Activated T-helper 1 cell treated with anti-CD3 and anti-CD28 coated beads, Interleukin-12 subunit alpha, Interleukin-12 subunit beta, Interleukin-2, Interleukin-4 antibody, amounts not matched to agents 30 ng/mL and 10 ng/mL and 1 ng/mL, durations not matched to agents 14 hours and 24 hours and 36 hours (primary cell): Measurements from ENCODE around the gene SCAANT1. TPM values are rescaled to one million over a fixed set of nuclear protein-coding genes. Genes with fewer than 3 reads are reported as not detected.
A peak's percentile ranks its signal among the peaks of the same experiment; 100 is the strongest.

Experiments
- DNase-seq: peaks from one replicate; pipeline ENCODE4 v3.0.0; 2021; ENCODE audit warnings: low spot score
- H3K27ac Mint-ChIP-seq: one replicate; pipeline ENCODE4 v1.8.0; 2021; ENCODE audit warnings: mild to moderate bottlenecking, mixed read lengths
- H3K27me3 Mint-ChIP-seq: one replicate; pipeline ENCODE4 v1.8.0; 2022; ENCODE audit warnings: mild to moderate bottlenecking, moderate library complexity, mixed read lengths; ENCODE audit not compliant: insufficient read depth
- H3K36me3 Mint-ChIP-seq: one replicate; pipeline ENCODE4 v1.8.0; 2021; ENCODE audit warnings: low read depth, mixed read lengths
- H3K4me1 Mint-ChIP-seq: one replicate; pipeline ENCODE4 v1.8.0; 2021; ENCODE audit warnings: low read depth, mixed read lengths
- H3K4me3 Mint-ChIP-seq: one replicate; pipeline ENCODE4 v1.8.0; 2021; ENCODE audit warnings: mild to moderate bottlenecking, moderate library complexity, mixed read lengths
- H3K9me3 Mint-ChIP-seq: one replicate; pipeline ENCODE4 v1.8.0; 2021; ENCODE audit warnings: mixed read lengths
- intact Hi-C: fragments of 100-400 bp; cut with micrococcal nuclease; formaldehyde crosslinking; loops from one replicate; pipeline ENCODE4 v1.15.1; 2024
- total RNA-seq: library from RNA; stranded (reverse); gene quantifications from 2 replicates; pipeline ENCODE4 v1.2.3, GENCODE V29; 2022

The SCAANT1 gene
- total RNA-seq = not detected in 2 replicates

DNA sequence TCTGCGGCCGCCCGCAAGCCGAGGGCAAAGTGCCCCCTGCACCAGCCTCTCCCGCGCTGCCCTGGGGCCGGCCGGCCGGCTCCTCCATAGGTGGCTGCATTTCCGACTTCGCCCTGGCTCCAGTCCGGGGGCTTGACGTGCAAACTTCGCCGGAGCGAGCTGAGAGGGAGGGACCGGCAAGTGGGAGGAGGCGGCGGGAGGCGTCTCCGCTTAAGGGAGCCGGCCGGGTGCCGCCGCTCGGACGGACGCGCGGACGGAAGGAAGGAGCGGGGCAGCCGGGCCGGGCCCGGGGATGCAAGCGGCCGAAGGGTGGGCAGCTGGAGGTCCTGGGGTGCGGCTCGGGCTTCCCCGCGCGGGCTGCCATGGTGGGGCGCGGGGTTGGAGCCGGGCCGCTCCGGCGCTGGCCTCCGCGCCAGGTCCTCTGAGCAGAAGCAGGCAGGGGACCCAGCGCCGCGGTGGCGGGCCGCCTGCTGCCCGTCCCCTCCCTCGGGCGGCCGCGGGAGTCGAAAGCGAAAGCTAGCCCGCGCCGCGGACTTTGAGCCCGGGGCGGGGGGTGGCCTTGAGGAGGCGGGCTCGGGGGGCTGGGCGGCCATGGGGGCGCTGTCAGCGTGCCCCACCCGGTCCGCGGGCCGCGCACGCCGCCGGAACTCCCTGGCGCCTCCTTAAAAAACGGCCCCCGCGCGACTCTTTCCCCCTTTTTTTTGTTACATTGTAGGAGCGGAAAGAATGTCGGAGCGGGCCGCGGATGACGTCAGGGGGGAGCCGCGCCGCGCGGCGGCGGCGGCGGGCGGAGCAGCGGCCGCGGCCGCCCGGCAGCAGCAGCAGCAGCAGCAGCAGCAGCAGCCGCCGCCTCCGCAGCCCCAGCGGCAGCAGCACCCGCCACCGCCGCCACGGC, at the start of gene SCAANT1:
TSS of gene SCAANT1 (minus strand) at position 511 of the 895 bp plus-strand sequence.
- no peaks in the 10 kb centered on the region for H3K9me3 Mint-ChIP-seq
- H3K4me3 Mint-ChIP-seq = peak within 1 kb of the TSS; percentile 92
- H3K4me1 Mint-ChIP-seq = peaks cover 52% of the 10 kb centered on the region
- H3K27me3 Mint-ChIP-seq = peaks cover 2% of the 10 kb centered on the region
- peak within 1 kb of the TSS; percentile 96 for H3K27ac Mint-ChIP-seq
- DNase-seq = peak; percentile 79
- peaks cover 21% of the 10 kb centered on the region for H3K36me3 Mint-ChIP-seq
- intact Hi-C loops = loop anchor here (1.0 to 2.0 kb wide), 5 partner anchors 23 to 111 kb away; partner anchors contain the start of gene PSMD6

DNA sequence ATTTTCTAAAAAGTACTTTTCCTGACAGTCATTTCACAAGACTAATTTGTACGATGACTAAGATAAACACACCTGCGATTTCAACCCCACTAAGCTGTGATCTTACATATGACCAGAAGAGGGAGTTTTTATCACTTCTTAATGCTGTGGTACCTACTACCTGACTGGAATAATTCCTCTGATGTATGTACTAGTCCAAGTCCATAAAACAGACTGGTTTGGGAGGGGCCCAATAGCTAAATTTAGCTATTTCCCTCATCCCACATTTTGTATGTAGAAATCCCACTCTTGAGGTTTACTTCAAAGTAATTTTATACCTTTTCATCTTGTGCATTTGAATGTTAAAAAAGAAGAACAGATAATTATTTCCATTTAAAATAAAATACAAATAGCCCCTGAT, 49.7 kb upstream of the SCAANT1 start:
- H3K27me3 Mint-ChIP-seq = no peaks in the 10 kb centered on the region
- intact Hi-C loops = loop anchor here (1.0 to 5.0 kb wide), 4 partner anchors 8 to 520 kb away; partner anchors contain the start of gene PSMD6
- H3K4me1 Mint-ChIP-seq = peaks cover 51% of the 10 kb centered on the region
- H3K9me3 Mint-ChIP-seq = no peaks in the 10 kb centered on the region
- DNase-seq = no peak
- no peak overlapping the region for H3K27ac Mint-ChIP-seq
- H3K4me3 Mint-ChIP-seq = no peak overlapping the region
- peaks cover 8% of the 10 kb centered on the region for H3K36me3 Mint-ChIP-seq

DNA sequence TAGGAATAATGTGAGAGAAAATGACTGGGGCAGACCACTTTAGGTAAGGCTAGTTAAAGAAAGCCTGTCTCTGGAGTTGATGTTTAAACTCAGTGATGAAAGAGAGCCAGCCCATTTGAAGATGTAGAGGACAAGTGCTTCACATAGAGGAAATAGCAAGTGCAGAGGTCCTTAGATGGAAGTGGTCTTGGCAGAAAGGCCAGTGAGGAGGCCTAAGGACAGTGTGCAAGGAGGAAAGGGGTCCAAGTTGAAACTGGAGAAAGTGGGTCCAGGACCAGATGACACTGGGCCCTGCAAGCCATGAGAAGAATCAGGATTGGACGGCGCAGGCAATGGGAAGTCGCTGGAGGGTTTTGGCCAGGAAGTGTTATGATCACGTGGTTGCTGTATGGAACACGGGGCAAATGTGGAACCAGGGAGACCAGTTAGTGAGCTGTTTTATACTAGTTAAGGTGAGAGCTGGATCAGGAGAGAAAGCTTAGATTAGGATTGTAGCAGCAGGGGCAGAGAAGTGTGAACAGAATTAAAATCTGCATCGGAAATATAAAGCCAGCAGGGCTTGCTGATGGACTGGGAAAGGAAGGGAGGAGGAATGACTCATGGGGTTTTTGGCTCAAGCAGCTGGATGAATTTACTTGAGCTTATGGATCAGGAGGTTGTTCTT, 48.0 kb upstream of the SCAANT1 start:
- Mint-ChIP-seq H3K4me3 (no peak overlapping the region), H3K36me3 (peaks cover 10% of the 10 kb centered on the region), H3K27me3 (no peaks in the 10 kb centered on the region), H3K4me1 (peaks cover 39% of the 10 kb centered on the region), H3K27ac (peak overlapping the region; percentile 9), H3K9me3 (no peaks in the 10 kb centered on the region)
- DNase-seq = no peak
- intact Hi-C loops = loop anchor here (1.0 to 5.0 kb wide), 2 partner anchors 9 to 522 kb away; no protein-coding TSS in a partner anchor

DNA sequence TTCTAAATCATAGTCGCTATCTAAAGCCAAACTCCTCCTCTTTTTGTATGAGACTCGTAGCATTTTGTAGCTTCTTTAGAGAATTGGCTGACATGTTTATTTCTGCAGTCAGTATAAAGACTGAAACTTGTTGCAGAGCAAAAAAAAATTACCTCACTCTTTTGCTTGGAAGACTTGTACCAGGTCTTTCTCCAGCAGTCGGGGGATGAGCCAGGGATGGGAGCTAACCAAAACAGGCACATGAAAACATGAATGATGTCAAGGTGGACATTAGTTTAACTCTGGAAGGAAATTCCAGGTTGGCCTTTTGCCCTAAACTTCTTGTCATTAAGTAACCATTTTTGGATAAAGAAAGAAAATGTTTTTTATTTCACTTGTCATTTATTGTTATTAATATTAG, 47.0 kb upstream of the SCAANT1 start:
- intact Hi-C loops = no loop called here
- no peak for DNase-seq
- Mint-ChIP-seq H3K9me3 (no peaks in the 10 kb centered on the region), H3K27ac (no peak overlapping the region), H3K27me3 (no peaks in the 10 kb centered on the region), H3K4me1 (peaks cover 37% of the 10 kb centered on the region), H3K4me3 (no peak overlapping the region), H3K36me3 (peaks cover 16% of the 10 kb centered on the region)

DNA sequence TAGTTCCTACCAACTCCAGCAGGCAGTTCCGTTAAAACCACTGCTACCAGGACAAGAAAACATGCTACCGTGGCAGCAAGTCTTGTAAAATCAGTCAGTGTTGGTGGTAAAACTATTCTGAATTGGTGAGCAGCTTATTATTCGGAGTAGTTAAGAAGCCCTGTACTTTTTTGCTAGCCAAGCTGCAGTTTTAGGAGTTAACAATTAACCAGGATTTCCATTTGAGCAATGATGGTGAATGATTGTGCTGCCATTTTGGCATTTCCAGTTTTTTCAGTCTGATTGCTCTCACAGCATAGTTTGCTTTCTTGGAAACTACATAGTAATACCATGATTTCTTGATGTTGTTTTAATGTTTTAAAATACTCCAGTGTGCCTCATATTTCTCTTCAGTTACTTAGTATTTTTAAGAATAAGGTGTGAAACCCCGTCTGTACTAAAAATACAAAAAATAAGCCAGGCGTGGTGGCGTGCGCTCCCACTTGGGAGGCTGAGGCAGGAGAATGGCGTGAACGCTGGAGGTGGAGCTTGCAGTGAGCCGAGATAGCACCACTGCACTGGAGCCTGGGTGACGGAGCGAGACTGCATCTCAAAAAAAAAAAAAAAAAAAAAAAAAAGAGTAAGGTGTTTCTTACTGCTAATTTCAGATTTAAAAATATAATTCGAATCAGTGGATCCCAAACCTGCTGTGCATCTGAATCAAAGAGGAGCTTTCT, 43.8 kb upstream of the SCAANT1 start:
- no peak overlapping the region for H3K4me3 Mint-ChIP-seq
- H3K27me3 Mint-ChIP-seq = no peaks in the 10 kb centered on the region
- no peak overlapping the region for H3K27ac Mint-ChIP-seq
- no peak for DNase-seq
- H3K4me1 Mint-ChIP-seq = peaks cover 43% of the 10 kb centered on the region
- intact Hi-C loops = no loop called here
- peaks cover 22% of the 10 kb centered on the region for H3K36me3 Mint-ChIP-seq
- H3K9me3 Mint-ChIP-seq = no peaks in the 10 kb centered on the region

DNA sequence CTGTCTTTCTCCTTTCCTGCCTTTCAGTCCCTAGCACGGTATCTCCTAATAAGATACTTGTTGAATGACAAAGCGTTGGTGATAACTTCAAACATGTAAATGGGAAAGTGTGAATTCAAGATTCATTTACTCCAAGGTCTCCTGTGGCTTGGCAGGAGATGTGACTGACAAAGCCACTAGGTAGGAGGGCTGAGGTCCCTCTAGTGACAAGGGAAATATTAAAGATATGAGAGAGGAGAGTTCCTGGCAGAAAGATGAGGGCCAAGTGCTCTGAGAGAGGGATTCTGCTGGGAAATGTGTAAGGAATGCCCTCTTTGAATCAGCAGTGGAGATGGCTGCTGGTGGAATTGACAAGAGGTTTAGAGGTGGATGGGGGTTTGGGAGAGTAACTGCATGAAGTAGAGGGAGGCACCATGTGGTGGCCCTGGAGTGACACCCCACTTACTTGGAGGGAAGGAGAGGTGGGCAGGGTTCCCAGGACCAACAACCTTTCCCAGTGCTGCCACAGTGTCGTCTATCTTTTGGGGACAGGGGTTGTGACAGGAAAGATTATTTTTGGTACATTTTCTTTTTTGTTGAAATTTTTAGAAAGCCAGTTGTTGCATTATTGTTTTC, 43.0 kb upstream of the SCAANT1 start:
- Mint-ChIP-seq H3K4me3 (no peak overlapping the region), H3K27me3 (no peaks in the 10 kb centered on the region), H3K4me1 (peaks cover 45% of the 10 kb centered on the region), H3K9me3 (no peaks in the 10 kb centered on the region), H3K36me3 (peaks cover 20% of the 10 kb centered on the region), H3K27ac (peak overlapping the region; percentile 10)
- intact Hi-C loops = no loop called here
- DNase-seq = no peak

DNA sequence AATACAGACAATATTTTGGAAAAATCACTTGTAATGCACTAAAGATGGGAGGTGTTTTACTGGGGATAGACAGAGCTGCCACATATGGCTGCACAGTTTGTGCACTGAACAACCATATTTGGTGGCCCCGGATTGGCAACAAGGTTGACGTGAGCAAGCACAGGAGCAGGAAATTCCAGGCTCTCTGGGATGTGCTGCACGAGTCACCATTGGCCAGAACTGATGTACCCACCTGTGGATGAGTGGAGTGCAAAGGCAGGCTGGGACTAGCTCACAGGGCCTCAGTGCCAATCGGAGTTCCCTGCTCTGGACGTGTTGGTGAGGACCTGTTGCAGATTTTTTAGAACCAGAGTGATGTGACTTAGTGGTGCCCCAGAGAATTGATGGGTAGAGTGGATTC, 42.0 kb upstream of the SCAANT1 start:
- intact Hi-C loops = loop anchor here (5.0 kb wide), 1 partner anchor 38 kb away; no protein-coding TSS in a partner anchor
- peaks cover 20% of the 10 kb centered on the region for H3K36me3 Mint-ChIP-seq
- H3K9me3 Mint-ChIP-seq = no peaks in the 10 kb centered on the region
- peaks cover 44% of the 10 kb centered on the region for H3K4me1 Mint-ChIP-seq
- H3K27ac Mint-ChIP-seq = peak overlapping the region; percentile 18
- DNase-seq = no peak
- H3K27me3 Mint-ChIP-seq = no peaks in the 10 kb centered on the region
- no peak overlapping the region for H3K4me3 Mint-ChIP-seq

DNA sequence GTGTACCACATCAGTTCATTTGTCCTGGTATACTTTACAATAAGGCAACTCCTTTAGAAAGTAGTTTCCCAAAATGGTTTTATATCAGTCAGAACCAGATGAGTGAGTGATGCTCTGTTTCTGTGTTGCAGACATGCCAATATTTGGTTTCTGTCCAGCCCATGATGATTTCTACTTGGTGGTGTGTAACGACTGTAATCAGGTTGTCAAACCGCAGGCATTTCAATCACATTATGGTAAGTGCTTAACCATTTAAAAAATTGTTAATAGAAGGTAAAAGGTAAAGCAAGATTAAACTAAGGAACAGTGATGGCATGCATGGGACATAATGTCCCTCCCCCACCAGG, 40.0 kb upstream of the SCAANT1 start:
- DNase-seq = no peak
- intact Hi-C loops = loop anchor here (5.0 kb wide), 1 partner anchor 40 kb away; no protein-coding TSS in a partner anchor
- Mint-ChIP-seq H3K36me3 (peaks cover 22% of the 10 kb centered on the region), H3K27me3 (no peaks in the 10 kb centered on the region), H3K4me3 (no peak overlapping the region), H3K9me3 (no peaks in the 10 kb centered on the region), H3K27ac (peak overlapping the region; percentile 56), H3K4me1 (peaks cover 53% of the 10 kb centered on the region)

DNA sequence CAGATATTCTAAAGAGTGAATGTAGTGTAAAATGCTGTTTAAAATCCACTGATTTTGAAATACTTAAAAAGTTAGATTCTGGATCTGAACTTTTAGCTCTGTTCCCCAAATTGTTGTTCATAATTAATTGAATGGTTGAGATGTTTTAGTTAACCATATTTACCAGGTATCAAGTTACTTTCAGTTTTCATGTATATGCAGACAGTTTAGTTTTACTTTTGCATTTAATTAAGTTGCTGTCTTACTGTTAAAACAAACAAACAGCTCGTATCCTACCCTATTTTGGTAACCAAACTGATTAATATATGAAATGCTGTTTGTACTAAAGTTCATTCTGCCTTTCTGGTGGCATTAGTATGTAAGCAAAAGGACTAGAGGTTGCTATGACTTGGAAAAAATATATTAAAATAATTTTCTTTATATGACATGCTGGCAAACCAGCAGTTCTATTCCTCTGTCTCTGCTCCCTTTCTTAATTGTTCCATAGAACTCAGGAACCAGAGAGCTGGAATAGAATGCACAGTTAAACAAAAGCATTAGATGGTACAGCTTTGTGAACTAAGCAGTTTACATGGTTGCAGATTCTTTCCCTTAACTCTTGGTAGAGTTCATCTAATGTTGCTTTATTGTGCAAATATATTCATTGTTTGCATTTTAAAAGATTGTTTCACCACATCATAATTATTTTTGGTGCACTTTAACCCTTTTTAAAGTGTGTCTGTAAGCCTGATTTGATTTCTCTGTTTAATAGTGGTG, 39.5 kb upstream of the SCAANT1 start:
- intact Hi-C loops = loop anchor here (1.0 to 5.0 kb wide), 3 partner anchors 9 to 41 kb away; no protein-coding TSS in a partner anchor
- H3K9me3 Mint-ChIP-seq = no peaks in the 10 kb centered on the region
- peak overlapping the region; percentile 81 for H3K4me3 Mint-ChIP-seq
- no peaks in the 10 kb centered on the region for H3K27me3 Mint-ChIP-seq
- H3K27ac Mint-ChIP-seq = peak overlapping the region; percentile 70
- H3K36me3 Mint-ChIP-seq = peaks cover 22% of the 10 kb centered on the region
- H3K4me1 Mint-ChIP-seq = peaks cover 58% of the 10 kb centered on the region
- no peak for DNase-seq

DNA sequence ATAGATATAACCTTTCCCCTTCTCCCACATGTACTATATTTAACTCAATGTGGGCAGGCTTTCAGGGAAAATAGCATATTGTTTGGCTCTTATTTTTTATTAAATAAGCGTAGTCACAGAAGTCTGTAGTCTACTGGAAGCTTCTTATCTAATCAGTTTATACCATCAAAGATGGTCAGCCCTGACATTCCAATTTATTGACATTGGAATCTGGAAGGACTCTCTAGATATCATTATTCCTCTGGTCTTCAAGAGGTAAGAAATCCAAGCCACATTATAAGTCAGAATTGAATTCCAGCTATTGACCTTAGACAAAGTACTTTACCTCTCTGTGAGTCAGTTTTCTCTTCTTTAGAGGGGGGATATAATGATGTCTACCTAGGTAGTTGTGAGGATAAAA, 38.5 kb upstream of the SCAANT1 start:
- DNase-seq = no peak
- H3K4me3 Mint-ChIP-seq = no peak overlapping the region
- no peaks in the 10 kb centered on the region for H3K9me3 Mint-ChIP-seq
- intact Hi-C loops = loop anchor here (1.0 to 5.0 kb wide), 3 partner anchors 10 to 42 kb away; no protein-coding TSS in a partner anchor
- no peak overlapping the region for H3K27ac Mint-ChIP-seq
- H3K36me3 Mint-ChIP-seq = peaks cover 22% of the 10 kb centered on the region
- no peaks in the 10 kb centered on the region for H3K27me3 Mint-ChIP-seq
- peaks cover 65% of the 10 kb centered on the region for H3K4me1 Mint-ChIP-seq

DNA sequence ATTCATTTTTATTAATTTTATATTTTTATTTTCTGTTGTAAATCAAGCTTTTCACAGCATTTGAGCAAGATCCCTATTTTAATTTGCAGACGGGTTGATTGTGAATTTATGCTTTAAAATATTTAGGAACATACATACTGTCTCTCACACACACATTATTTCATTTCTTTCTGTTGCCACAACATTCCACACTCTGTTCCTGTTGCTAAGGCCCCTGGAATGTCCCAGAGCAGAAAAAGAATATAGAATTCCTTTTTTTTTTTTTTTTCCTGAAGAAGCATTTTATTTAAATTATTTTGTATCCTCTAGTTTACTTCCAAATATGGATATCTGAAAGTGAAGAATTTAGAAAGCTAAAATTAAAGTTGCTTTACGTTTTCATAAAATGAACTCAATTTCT, 36.8 kb upstream of the SCAANT1 start:
- Mint-ChIP-seq H3K36me3 (peaks cover 14% of the 10 kb centered on the region), H3K4me3 (no peak overlapping the region), H3K27ac (no peak overlapping the region), H3K9me3 (no peaks in the 10 kb centered on the region), H3K27me3 (no peaks in the 10 kb centered on the region), H3K4me1 (peaks cover 60% of the 10 kb centered on the region)
- intact Hi-C loops = no loop called here
- DNase-seq = no peak

DNA sequence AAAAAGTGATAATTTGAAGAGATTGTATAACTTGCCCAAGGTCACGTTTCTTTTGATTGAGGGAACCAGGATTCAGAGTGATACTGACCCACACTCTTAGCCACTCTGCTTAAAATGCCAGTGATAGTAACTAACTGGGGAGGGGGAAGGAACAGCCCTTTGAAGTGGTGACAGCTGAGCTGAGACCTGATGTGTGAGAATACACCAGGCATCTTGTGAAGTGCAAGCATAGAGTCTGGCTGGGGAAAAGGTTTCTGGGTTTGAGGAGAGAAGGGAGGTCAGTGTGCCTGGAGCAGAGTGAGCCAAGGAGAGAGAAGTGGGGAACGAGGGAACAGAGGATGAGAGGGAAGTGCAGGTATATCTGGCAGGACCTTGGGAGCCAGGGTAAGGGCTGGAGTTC, 35.4 kb upstream of the SCAANT1 start:
- intact Hi-C loops = no loop called here
- H3K4me1 Mint-ChIP-seq = peaks cover 74% of the 10 kb centered on the region
- H3K9me3 Mint-ChIP-seq = no peaks in the 10 kb centered on the region
- H3K36me3 Mint-ChIP-seq = peaks cover 19% of the 10 kb centered on the region
- no peaks in the 10 kb centered on the region for H3K27me3 Mint-ChIP-seq
- H3K27ac Mint-ChIP-seq = peak overlapping the region; percentile 70
- DNase-seq = no peak
- H3K4me3 Mint-ChIP-seq = no peak overlapping the region
